B cell (primary cell): Measurements from ENCODE around the gene ZNF597. TPM values are rescaled to one million over a fixed set of nuclear protein-coding genes. Genes with fewer than 3 reads are reported as not detected.

Experiments used
- ATAC-seq: fragments of 200-7000 bp; cut with Tn5 transposase; one replicate; pipeline ENCODE4 v1.10.0; 2021; ENCODE audit warnings: low read depth, mild to moderate bottlenecking, moderate number of reproducible peaks, moderate library complexity
- CTCF ChIA-PET: fragments of 350-600 bp; sonication (Branson Sonifier 250); formaldehyde crosslinking; loops from one replicate; lab custom pipeline; 2021; ENCODE audit warnings: antibody characterized with exemption, inconsistent platforms; lab: Charles Lee
- POLR2A ChIA-PET: fragments of 350-600 bp; sonication (Branson Sonifier 250); formaldehyde crosslinking; loops from one replicate; lab custom pipeline; 2021; ENCODE audit warnings: antibody characterized with exemption; lab: Charles Lee
- DNase-seq: peaks from one replicate; pipeline ENCODE4 v3.0.0; 2013
- H2AFZ ChIP-seq: 2 replicates; pipeline ENCODE4 v1.6.1; 2012; ENCODE audit warnings: mild to moderate bottlenecking, low read depth, low read length; ENCODE audit not compliant: insufficient read depth, poor library complexity, severe bottlenecking
- H3K27ac ChIP-seq, 2 donors: 1 replicate in 1 of 2; 2 replicates in 1 of 2; pipeline ENCODE4 v1.5.1; 2012 to 2013; ENCODE audit warnings: low read length in 2 of 2, mild to moderate bottlenecking in 2 of 2, moderate library complexity in 1 of 2
- H3K27me3 ChIP-seq, 4 experiments: fragments of 200-600 bp in 1 of 4; sonication (generic) in 1 of 4; replicated peaks in 1 of 4; 1 replicate in 2 of 4; 2 replicates in 2 of 4; pipeline versions ENCODE4 v1.6.1 to v1.7.0; 2013 to 2016; ENCODE audit warnings: low read length in 3 of 4, mild to moderate bottlenecking in 2 of 4, mixed read lengths in 1 of 4, moderate library complexity in 1 of 4; ENCODE audit not compliant: insufficient read depth in 4 of 4, control insufficient read depth in 3 of 4; ENCODE audit errors: control extremely low read depth in 1 of 4
- H3K36me3 ChIP-seq, 2 experiments: replicated peaks in 1 of 2; 1 replicate in 1 of 2; 2 replicates in 1 of 2; pipeline versions ENCODE4 v1.6.1 to v1.7.1; 2013; ENCODE audit warnings: low read length in 1 of 2; ENCODE audit not compliant: insufficient read depth in 2 of 2, control insufficient read depth in 1 of 2; ENCODE audit errors: control extremely low read depth in 1 of 2, extremely low read depth in 1 of 2
- H3K4me1 ChIP-seq, 2 donors: fragments of 200-600 bp in 1 of 2; sonication (generic) in 1 of 2; 1 replicate in 1 of 2; 2 replicates in 1 of 2; pipeline versions ENCODE4 v1.5.1 to v1.6.1; 2013 to 2017; ENCODE audit warnings: low read length in 2 of 2; ENCODE audit not compliant: control insufficient read depth in 2 of 2, insufficient read depth in 2 of 2
- H3K4me2 ChIP-seq: replicated peaks from 2 replicates; pipeline ENCODE3; 2012; ENCODE audit warnings: mild to moderate bottlenecking, low read depth, low read length; ENCODE audit not compliant: poor library complexity, severe bottlenecking
- H3K4me3 ChIP-seq, 5 experiments: fragments of 200-600 bp in 1 of 5; sonication (generic) in 1 of 5; 1 replicate in 3 of 5; 2 replicates in 2 of 5; pipeline versions ENCODE4 v1.5.1 to v1.7.0; 2011 to 2016; ENCODE audit warnings: low read length in 4 of 5, mild to moderate bottlenecking in 4 of 5, low read depth in 2 of 5, control low read depth in 1 of 5, moderate library complexity in 1 of 5; ENCODE audit not compliant: insufficient read depth in 1 of 5; ENCODE audit errors: control extremely low read depth in 1 of 5, extremely low read depth in 1 of 5
- H3K79me2 ChIP-seq: fragments of 200-600 bp; sonication (generic); one replicate; pipeline ENCODE4 v1.6.0; 2016; ENCODE audit warnings: low read length; ENCODE audit not compliant: control insufficient read depth, insufficient read depth
- H3K9ac ChIP-seq: fragments of 200-600 bp; sonication (generic); 2 replicates; pipeline ENCODE4 v1.6.1; 2017; ENCODE audit warnings: mild to moderate bottlenecking, low read length, moderate library complexity
- H3K9me3 ChIP-seq, 3 donors: one replicate each; pipeline versions ENCODE4 v1.6.1 to v1.7.1; 2013; ENCODE audit warnings: low read length in 2 of 3; ENCODE audit not compliant: control insufficient read depth in 2 of 3, insufficient read depth in 1 of 3; ENCODE audit errors: control extremely low read depth in 1 of 3
- H4K20me1 ChIP-seq: 2 replicates; pipeline ENCODE4 v1.6.0; 2012; ENCODE audit warnings: mild to moderate bottlenecking, low read length; ENCODE audit not compliant: insufficient read depth, control insufficient read depth, poor library complexity, severe bottlenecking
- H3K27ac Mint-ChIP-seq: one replicate; pipeline ENCODE4 v1.8.0; 2021; ENCODE audit warnings: mixed read lengths
- H3K27me3 Mint-ChIP-seq: one replicate; pipeline ENCODE4 v1.8.0; 2021; ENCODE audit warnings: mixed read lengths
- H3K4me1 Mint-ChIP-seq: one replicate; pipeline ENCODE4 v1.8.0; 2021; ENCODE audit warnings: mixed read lengths
- H3K4me3 Mint-ChIP-seq: one replicate; pipeline ENCODE4 v1.8.0; 2021; ENCODE audit warnings: mixed read lengths
- H3K9me3 Mint-ChIP-seq: one replicate; pipeline ENCODE4 v1.8.0; 2022; ENCODE audit warnings: mixed read lengths; ENCODE audit not compliant: insufficient read depth
- EZH2 ChIP-seq: IDR thresholded peaks from 2 replicates; pipeline ENCODE4 v1.6.1; 2012; ENCODE audit warnings: borderline replicate concordance, low read depth, mild to moderate bottlenecking, moderate library complexity, low read length; ENCODE audit not compliant: insufficient read depth, poor library complexity, severe bottlenecking
- WGBS: methylation state at CpG from one replicate; pipeline ENCODE4 v1.1.5; 2013; ENCODE audit warnings: missing lambda C conversion rate; ENCODE audit not compliant: insufficient coverage; 5-methylcytosine and 5-hydroxymethylcytosine counted together
- intact Hi-C: fragments of 100-400 bp; cut with micrococcal nuclease; formaldehyde crosslinking; loops from one replicate; pipeline ENCODE4 v1.10.0; 2022
- polyA plus RNA-seq: library from polyadenylated mRNA; depleted of rRNA; stranded (reverse); fragments of >200 nt; gene quantifications from 2 replicates; pipeline ENCODE4 v1.2.3, GENCODE V29; 2012
- total RNA-seq, 2 donors: library from RNA; stranded (reverse); fragments of 120-200 nt in 1 of 2; gene quantifications; 1 replicate in 1 of 2; 2 replicates in 1 of 2; pipeline versions ENCODE4 v1.2.3 to v1.2.4, GENCODE V29; 2013 to 2022
- TF ChIP-seq, protein P1 (sequence below): fragments of 200-600 bp; IDR thresholded peaks from one replicate; pipeline ENCODE4 v1.8.0; 2022; ENCODE audit warnings: antibody characterized with exemption, mild to moderate bottlenecking

ZNF597 gene
- total and polyA plus RNA-seq, 2 donors (not counting 1 experiment from before 2014, with no cell fraction given), result 1.3 to 5.0 TPM

DNA sequence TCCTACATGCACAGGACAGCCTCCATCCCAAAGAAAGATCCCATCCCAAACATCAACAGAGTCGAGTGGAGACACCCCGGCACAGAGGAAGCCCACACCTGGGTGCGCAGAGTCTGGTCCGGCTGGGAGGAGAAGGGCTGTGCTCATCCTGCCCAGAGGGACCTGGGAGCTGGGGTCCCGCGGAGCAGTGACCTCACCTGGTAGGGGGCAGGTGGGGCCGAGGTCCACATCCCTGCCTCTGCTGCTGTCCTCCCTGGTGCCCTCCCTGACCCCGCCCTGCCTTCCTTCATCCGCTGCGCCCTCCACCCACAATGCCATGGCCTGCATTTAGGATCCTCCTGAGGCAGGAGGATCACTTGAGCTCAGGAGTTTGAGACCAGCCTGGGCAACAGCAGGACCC is 49.1 kb upstream of the ZNF597 start:
- Histone ChIP-seq H3K4me3 (no peak overlapping the region), H3K4me1 (no peaks in the 10 kb centered on the region), H3K27ac (no peak overlapping the region), H3K4me2 (no peak overlapping the region), H3K9ac (no peak overlapping the region), H3K79me2 (no peaks in the 10 kb centered on the region), H2AFZ (no peak overlapping the region), H3K36me3 (no peaks in the 10 kb centered on the region), H4K20me1 (no peaks in the 10 kb centered on the region), H3K9me3 (no peaks in the 10 kb centered on the region), H3K27me3 (no peaks in the 10 kb centered on the region)
- WGBS, result 97% methylated on average over 10 of the region's 10 CpGs
- Mint-ChIP-seq H3K9me3 (no peaks in the 10 kb centered on the region), H3K27me3 (no peaks in the 10 kb centered on the region), H3K4me1 (no peaks in the 10 kb centered on the region), H3K27ac (no peak overlapping the region), H3K4me3 (no peak overlapping the region)
- ATAC-seq (no peak), DNase-seq (no peak)
- CTCF ChIA-PET, result no interaction called here
- POLR2A ChIA-PET, result no interaction called here
- intact Hi-C loops, result no loop called here
- TF ChIP-seq, protein P1, sequence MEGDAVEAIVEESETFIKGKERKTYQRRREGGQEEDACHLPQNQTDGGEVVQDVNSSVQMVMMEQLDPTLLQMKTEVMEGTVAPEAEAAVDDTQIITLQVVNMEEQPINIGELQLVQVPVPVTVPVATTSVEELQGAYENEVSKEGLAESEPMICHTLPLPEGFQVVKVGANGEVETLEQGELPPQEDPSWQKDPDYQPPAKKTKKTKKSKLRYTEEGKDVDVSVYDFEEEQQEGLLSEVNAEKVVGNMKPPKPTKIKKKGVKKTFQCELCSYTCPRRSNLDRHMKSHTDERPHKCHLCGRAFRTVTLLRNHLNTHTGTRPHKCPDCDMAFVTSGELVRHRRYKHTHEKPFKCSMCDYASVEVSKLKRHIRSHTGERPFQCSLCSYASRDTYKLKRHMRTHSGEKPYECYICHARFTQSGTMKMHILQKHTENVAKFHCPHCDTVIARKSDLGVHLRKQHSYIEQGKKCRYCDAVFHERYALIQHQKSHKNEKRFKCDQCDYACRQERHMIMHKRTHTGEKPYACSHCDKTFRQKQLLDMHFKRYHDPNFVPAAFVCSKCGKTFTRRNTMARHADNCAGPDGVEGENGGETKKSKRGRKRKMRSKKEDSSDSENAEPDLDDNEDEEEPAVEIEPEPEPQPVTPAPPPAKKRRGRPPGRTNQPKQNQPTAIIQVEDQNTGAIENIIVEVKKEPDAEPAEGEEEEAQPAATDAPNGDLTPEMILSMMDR, result no peak
- TF ChIP-seq EZH2, result no peak

DNA sequence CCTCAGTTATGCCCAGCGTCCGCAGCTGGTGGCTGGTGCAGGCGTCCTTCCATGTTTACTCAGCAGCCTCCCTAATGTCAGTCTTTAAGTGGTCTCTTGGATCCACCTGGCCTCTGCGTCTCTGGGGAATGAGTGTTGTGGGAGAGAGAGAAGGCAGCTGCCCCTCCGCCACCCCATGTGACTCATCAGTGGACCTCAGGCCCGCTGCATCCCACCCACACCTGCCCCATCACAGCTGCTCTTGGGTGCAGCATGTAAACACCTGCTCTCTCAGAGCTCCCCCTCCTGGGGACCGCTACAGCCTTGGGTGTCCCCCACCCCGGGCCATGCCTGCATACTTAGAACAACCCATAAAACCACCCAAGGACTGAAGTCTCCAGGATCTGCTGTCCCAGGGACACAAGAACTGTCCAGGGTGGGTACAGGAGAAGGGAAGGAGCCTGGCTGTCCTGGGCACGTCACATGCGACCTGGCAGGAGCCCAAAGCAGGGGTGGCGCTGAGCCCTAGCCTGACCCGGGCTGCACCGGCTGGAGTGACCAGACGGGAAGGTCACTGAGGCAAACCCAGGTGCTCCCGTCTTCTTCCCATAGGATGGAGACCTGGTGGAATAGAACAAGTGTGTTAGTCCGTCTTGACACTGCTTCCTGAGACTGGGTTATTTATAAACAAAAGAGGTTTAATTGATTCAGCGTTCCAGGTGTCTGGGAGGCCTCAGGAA is 47.8 kb upstream of the ZNF597 start:
- no peak overlapping the region for H3K4me2 ChIP-seq
- CTCF ChIA-PET, result interaction anchor here (1.4 kb wide), 1 partner anchor 10 kb away, joined by 4 read pairs; the partner anchor contains the start of gene CLUAP1

More for the DNA sequence above, 47.8 kb upstream of the ZNF597 start:
- DNase-seq (no peak), ATAC-seq (no peak)
- no peaks in the 10 kb centered on the region for H3K9me3 Mint-ChIP-seq
- no peak overlapping the region for H3K9ac ChIP-seq
- no peak overlapping the region for H3K4me3 Mint-ChIP-seq
- no peak overlapping the region for H2AFZ ChIP-seq
- H3K4me1 ChIP-seq, result no peaks in the 10 kb centered on the region
- H3K36me3 ChIP-seq, result peaks cover 0 to 4% of the 10 kb centered on the region in 2 experiments
- H3K4me3 ChIP-seq, result no peak overlapping the region
- H3K79me2 ChIP-seq, result no peaks in the 10 kb centered on the region
- no peaks in the 10 kb centered on the region for H4K20me1 ChIP-seq
- H3K4me1 Mint-ChIP-seq, result no peaks in the 10 kb centered on the region
- no peak overlapping the region for H3K27ac Mint-ChIP-seq
- no peaks in the 10 kb centered on the region for H3K27me3 Mint-ChIP-seq
- H3K27ac ChIP-seq, result no peak overlapping the region
- no peak for TF ChIP-seq EZH2
- TF ChIP-seq, protein P1, result no peak
- 80% methylated on average over 9 of the region's 17 CpGs for WGBS
- intact Hi-C loops, result no loop called here
- H3K9me3 ChIP-seq, result no peaks in the 10 kb centered on the region
- H3K27me3 ChIP-seq, result no peaks in the 10 kb centered on the region
- POLR2A ChIA-PET, result no interaction called here
